GM23338 (cell line): ENCODE data around the gene CHMP5. TPM values are rescaled to one million over a fixed set of nuclear protein-coding genes. Genes with fewer than 3 reads are reported as not detected.

Source experiments
- ATAC-seq: fragments of 200-7000 bp; cut with Tn5 transposase; 3 replicates; pipeline ENCODE4 v1.9.1; 2020
- DNase-seq: peaks from one replicate; pipeline ENCODE4 v3.0.0-alpha.2; 2015; ENCODE audit warnings: low spot score
- H2AFZ ChIP-seq: fragments of 200-600 bp; sonication (generic); 2 replicates; pipeline ENCODE4 v1.8.0; 2016; ENCODE audit warnings: antibody characterized with exemption, mild to moderate bottlenecking, moderate library complexity
- H3F3A ChIP-seq: fragments of 200-600 bp; sonication (generic); replicated peaks from 2 replicates; pipeline ENCODE4 v1.8.0; 2017; ENCODE audit warnings: antibody characterized with exemption, mixed run types, low read depth
- H3K27ac ChIP-seq: fragments of 200-600 bp; sonication (generic); 2 replicates; pipeline ENCODE4 v1.6.1; 2016; ENCODE audit warnings: low read depth
- H3K27me3 ChIP-seq: fragments of 200-600 bp; sonication (generic); 2 replicates; pipeline ENCODE4 v1.8.0; 2016; ENCODE audit warnings: mild to moderate bottlenecking, mixed run types, moderate library complexity; ENCODE audit not compliant: insufficient read depth
- H3K36me3 ChIP-seq: fragments of 200-600 bp; sonication (generic); 2 replicates; pipeline ENCODE4 v1.8.0; 2016; ENCODE audit warnings: mild to moderate bottlenecking; ENCODE audit not compliant: insufficient read depth
- H3K4me1 ChIP-seq: fragments of 200-600 bp; sonication (generic); 2 replicates; pipeline ENCODE4 v1.8.0; 2016; ENCODE audit warnings: mild to moderate bottlenecking, moderate library complexity; ENCODE audit not compliant: insufficient read depth
- H3K4me2 ChIP-seq: fragments of 200-600 bp; sonication (generic); 2 replicates; pipeline ENCODE4 v1.7.1; 2017; ENCODE audit warnings: mixed run types
- H3K4me3 ChIP-seq: fragments of 200-600 bp; sonication (generic); 2 replicates; pipeline ENCODE4 v1.6.1; 2016; ENCODE audit warnings: mixed run types
- H3K79me2 ChIP-seq: fragments of 200-600 bp; sonication (generic); replicated peaks from 2 replicates; pipeline ENCODE4 v1.8.0; 2017; ENCODE audit warnings: mild to moderate bottlenecking; ENCODE audit not compliant: insufficient read depth
- H3K9me2 ChIP-seq: fragments of 200-600 bp; sonication (generic); 2 replicates; pipeline ENCODE4 v1.8.0; 2017; ENCODE audit not compliant: insufficient read depth
- H4K20me1 ChIP-seq: fragments of 200-600 bp; sonication (generic); replicated peaks from 2 replicates; pipeline ENCODE4 v1.8.0; 2017; ENCODE audit warnings: mild to moderate bottlenecking; ENCODE audit not compliant: insufficient read depth
- H3K27ac Mint-ChIP-seq: 2 replicates; pipeline ENCODE4 v1.8.0; 2020; ENCODE audit warnings: inconsistent platforms, mild to moderate bottlenecking, moderate library complexity, mixed read lengths
- H3K27me3 Mint-ChIP-seq: 3 replicates; pipeline ENCODE4 v1.8.0; 2022; ENCODE audit warnings: low read depth, mild to moderate bottlenecking, moderate library complexity, mixed read lengths, inconsistent platforms; ENCODE audit not compliant: insufficient read depth, poor library complexity
- H3K36me3 Mint-ChIP-seq: 3 replicates; pipeline ENCODE4 v1.8.0; 2021; ENCODE audit warnings: low read depth, mild to moderate bottlenecking, inconsistent platforms, moderate library complexity, mixed read lengths
- H3K4me1 Mint-ChIP-seq: 3 replicates; pipeline ENCODE4 v1.8.0; 2020; ENCODE audit warnings: mild to moderate bottlenecking, inconsistent platforms, mixed read lengths
- H3K4me3 Mint-ChIP-seq: 3 replicates; pipeline ENCODE4 v1.8.0; 2021; ENCODE audit warnings: moderate library complexity, mild to moderate bottlenecking, inconsistent platforms, mixed read lengths
- H3K9me3 Mint-ChIP-seq: 3 replicates; pipeline ENCODE4 v1.8.0; 2020; ENCODE audit warnings: moderate library complexity, mild to moderate bottlenecking, inconsistent platforms, mixed read lengths
- CREB1 ChIP-seq: fragments of 250-450 bp; sonication (Bioruptor Pico); IDR thresholded peaks from 2 replicates; pipeline ENCODE4 v1.5.0; 2020; ENCODE audit warnings: low read depth, mild to moderate bottlenecking, moderate library complexity
- CTCF ChIP-seq, 2 experiments: fragments of 200-600 bp in 1 of 2; sonication (generic) in 1 of 2; conservative IDR thresholded peaks; 2 replicates each; pipeline versions ENCODE4 v1.5.1 to v1.6.1; 2016 to 2017; ENCODE audit warnings: antibody characterized with exemption in 2 of 2, low read depth in 2 of 2, mild to moderate bottlenecking in 2 of 2, moderate library complexity in 1 of 2
- EZH2 ChIP-seq: fragments of 200-600 bp; sonication (generic); IDR thresholded peaks from one replicate; pipeline ENCODE4 v1.8.0; 2017; ENCODE audit warnings: antibody characterized with exemption, mild to moderate bottlenecking, low read depth; ENCODE audit not compliant: unreplicated experiment
- EZH2phosphoT487 ChIP-seq: fragments of 200-600 bp; sonication (generic); IDR thresholded peaks from one replicate; pipeline ENCODE4 v1.8.1; 2018; ENCODE audit warnings: antibody characterized with exemption; ENCODE audit not compliant: unreplicated experiment
- JUNB ChIP-seq: IDR thresholded peaks from one replicate; pipeline ENCODE4 v1.6.1; 2016; ENCODE audit warnings: antibody characterized with exemption; ENCODE audit not compliant: unreplicated experiment
- POLR2AphosphoS5 ChIP-seq: IDR thresholded peaks from 2 replicates; pipeline ENCODE4 v1.6.1; 2016; ENCODE audit warnings: antibody characterized with exemption, low read depth
- STAT1 ChIP-seq: IDR thresholded peaks from one replicate; pipeline ENCODE4 v1.6.1; 2016; ENCODE audit warnings: antibody characterized with exemption; ENCODE audit not compliant: unreplicated experiment
- ZNF114 ChIP-seq: fragments of 250-450 bp; sonication (Bioruptor Pico); IDR thresholded peaks from 2 replicates; pipeline ENCODE4 v1.5.0; 2020; ENCODE audit warnings: mild to moderate bottlenecking, moderate library complexity
- ZNF331 ChIP-seq: fragments of 250-450 bp; sonication (Bioruptor Pico); IDR thresholded peaks from 2 replicates; pipeline ENCODE4 v1.5.0; 2020; ENCODE audit warnings: low read depth, mild to moderate bottlenecking, moderate library complexity
- polyA plus RNA-seq: library from polyadenylated mRNA; unstranded; fragments of >200 nt; fragmentation: Nextera tagmentation; extraction: Ambion mirVana; gene quantifications from 2 replicates; pipeline ENCODE4 v1.2.1, GENCODE V29; 2016
- total RNA-seq: library from RNA; depleted of rRNA; stranded (reverse); fragments of >200 nt; shearing (Covaris generic); gene quantifications from 2 replicates; pipeline ENCODE4 v1.2.3, GENCODE V29; 2014; rRNA removed

Gene CHMP5
- total and polyA plus RNA-seq, 2 experiments from 2014 or later: 30.9 to 77.8 TPM

GRCh38 chr9:33331377-33331891 is 66.6 kb downstream of the CHMP5 start:
- Histone ChIP-seq H3K4me1 (no peaks in the 10 kb centered on the region), H2AFZ (no peak overlapping the region), H3K79me2 (no peaks in the 10 kb centered on the region), H3K27me3 (no peaks in the 10 kb centered on the region), H3F3A (no peaks in the 10 kb centered on the region), H3K4me3 (no peak overlapping the region), H3K27ac (no peak overlapping the region), H3K4me2 (no peak overlapping the region), H3K9me2 (no peaks in the 10 kb centered on the region), H4K20me1 (no peaks in the 10 kb centered on the region), H3K36me3 (peaks cover 11% of the 10 kb centered on the region; the same call in 1 of the 2 replicates)
- Mint-ChIP-seq H3K27ac (no peak overlapping the region), H3K9me3 (no peaks in the 10 kb centered on the region), H3K36me3 (peaks cover 67% of the 10 kb centered on the region), H3K4me1 (no peaks in the 10 kb centered on the region), H3K27me3 (peaks cover 3% of the 10 kb centered on the region), H3K4me3 (no peak overlapping the region)
- DNase-seq (no peak), ATAC-seq (no peak)
- no peak for TF ChIP-seq CTCF (conservative IDR thresholded peaks at IDR 0.05; ENCODE audit: low read depth in 2 of 2)
- no peak for TF ChIP-seq STAT1
- no peak for TF ChIP-seq EZH2phosphoT487
- no peak for TF ChIP-seq POLR2AphosphoS5
- no peak for TF ChIP-seq CREB1
- TF ChIP-seq EZH2: no peak
- no peak for TF ChIP-seq JUNB
- TF ChIP-seq ZNF331 (CRISPR knock-in tag): no peak
- TF ChIP-seq ZNF114: no peak

Other genes starting within 250 kb of the CHMP5 start
- 95.4 and 102 TPM in 2 replicates for gene DNAJA1, start 239.8 kb upstream of the CHMP5 start, total RNA-seq
- 104 and 115 TPM in 2 replicates for gene DNAJA1, start 239.8 kb upstream of the CHMP5 start, polyA plus RNA-seq
- gene SMU1, start 188.4 kb upstream of the CHMP5 start, total RNA-seq: 23.3 and 23.8 TPM in 2 replicates
- gene SMU1, start 188.4 kb upstream of the CHMP5 start, polyA plus RNA-seq: 12.8 and 14.3 TPM in 2 replicates
- 14.7 and 15.8 TPM in 2 replicates for gene B4GALT1, start 97.7 kb upstream of the CHMP5 start, total RNA-seq
- gene B4GALT1, start 97.7 kb upstream of the CHMP5 start, polyA plus RNA-seq: 6.3 and 7.0 TPM in 2 replicates
- not detected in 2 replicates for gene SPINK4, start 24.9 kb upstream of the CHMP5 start, total RNA-seq
- not detected in 2 replicates for gene SPINK4, start 24.9 kb upstream of the CHMP5 start, polyA plus RNA-seq
- 44.0 and 55.4 TPM in 2 replicates for gene BAG1, start 341 bp upstream of the CHMP5 start, total RNA-seq
- gene BAG1, start 341 bp upstream of the CHMP5 start, polyA plus RNA-seq: 39.2 and 44.7 TPM in 2 replicates
- 26.1 and 29.7 TPM in 2 replicates for gene NFX1, start 25.5 kb downstream of the CHMP5 start, total RNA-seq
- gene NFX1, start 25.5 kb downstream of the CHMP5 start, polyA plus RNA-seq: 11.9 and 13.9 TPM in 2 replicates
- gene AQP7, start 137.5 kb downstream of the CHMP5 start, total RNA-seq: not detected in 2 replicates
- gene AQP7, start 137.5 kb downstream of the CHMP5 start, polyA plus RNA-seq: not detected in 2 replicates
- gene AQP3, start 182.5 kb downstream of the CHMP5 start, total RNA-seq: 3.5 and 3.8 TPM in 2 replicates
- 1.4 and 1.6 TPM in 2 replicates for gene AQP3, start 182.5 kb downstream of the CHMP5 start, polyA plus RNA-seq
- gene NOL6, start 208.9 kb downstream of the CHMP5 start, total RNA-seq: 54.1 and 58.4 TPM in 2 replicates
- 25.0 and 28.7 TPM in 2 replicates for gene NOL6, start 208.9 kb downstream of the CHMP5 start, polyA plus RNA-seq